Testis (tissue), 3 donors: ENCODE measurements around the gene TRIM31. TPM values are rescaled to one million over a fixed set of nuclear protein-coding genes. Genes with fewer than 3 reads are reported as not detected.
A peak's percentile ranks its signal among the peaks of the same experiment; 100 is the strongest.

Experiments
- DNase-seq: peaks from one replicate; pipeline ENCODE4 v3.0.0-alpha.2; 2019
- H3K27ac ChIP-seq, 2 donors: fragments of 200-600 bp; sonication (generic); one replicate each; pipeline ENCODE4 v1.5.1; 2019
- H3K27me3 ChIP-seq: fragments of 200-600 bp; sonication (generic); one replicate; pipeline ENCODE4 v1.5.1; 2019
- H3K36me3 ChIP-seq: fragments of 200-600 bp; sonication (generic); one replicate; pipeline ENCODE4 v1.5.1; 2017; ENCODE audit warnings: low read depth; ENCODE audit errors: missing control alignments
- H3K4me1 ChIP-seq: fragments of 200-600 bp; sonication (generic); one replicate; pipeline ENCODE4 v1.5.1; 2019
- H3K4me3 ChIP-seq, 2 donors: fragments of 200-600 bp; sonication (generic); one replicate each; pipeline ENCODE4 v1.5.1; 2017 to 2019
- H3K9me3 ChIP-seq: fragments of 200-600 bp; sonication (generic); one replicate; pipeline ENCODE4 v1.5.1; 2017
- CTCF ChIP-seq, 3 experiments: fragments of 450-650 bp in 2 of 3; fragments of 200-600 bp in 1 of 3; sonication (generic) in 1 of 3; IDR thresholded peaks; one replicate each; pipeline ENCODE4 v1.5.1; 2016 to 2019; ENCODE audit warnings: antibody characterized with exemption in 3 of 3, mild to moderate bottlenecking in 2 of 3, moderate library complexity in 1 of 3
- POLR2A ChIP-seq: fragments of 450-650 bp; IDR thresholded peaks from one replicate; pipeline ENCODE4 v1.6.1; 2017; ENCODE audit warnings: antibody characterized with exemption, mild to moderate bottlenecking, moderate library complexity
- WGBS, 2 donors: methylation state at CpG; one replicate each; pipeline ENCODE4 v1.1.5; 2018; 5-methylcytosine and 5-hydroxymethylcytosine counted together
- intact Hi-C: fragments of 100-400 bp; cut with DNase I; formaldehyde crosslinking; loops from one replicate; pipeline ENCODE4 v1.15.1; 2023; ENCODE audit warnings: low total_unique reads
- polyA plus RNA-seq: library from polyadenylated mRNA; stranded (reverse); fragments of 350-450 nt; fragmentation: Illumina TruSeq; extraction: RNeasy Lipid Tissue Mini Kit (QIAGEN cat#74804); gene quantifications from one replicate; pipeline ENCODE4 v1.2.3, GENCODE V29; 2014; ENCODE audit warnings: low read depth, low replicate concordance; ENCODE audit not compliant: insufficient read depth
- total RNA-seq, 2 donors: library from RNA; depleted of rRNA; stranded (reverse); fragments of >200 nt; gene quantifications; one replicate each; pipeline ENCODE4 v1.2.3, GENCODE V29; 2016

Gene TRIM31
- total and polyA plus RNA-seq, 3 donors from 2014 or later = 0.50 to 6.4 (median 4.0) TPM

GRCh38 chr6:30131947-30132497 is 19.1 kb upstream of the TRIM31 start:
- Histone ChIP-seq H3K4me3 (no peak overlapping the region), H3K36me3 (no peaks in the 10 kb centered on the region), H3K4me1 (peaks cover 15% of the 10 kb centered on the region), H3K27ac (no peak overlapping the region), H3K27me3 (no peaks in the 10 kb centered on the region), H3K9me3 (no peaks in the 10 kb centered on the region)
- TF ChIP-seq CTCF (IDR thresholded peaks at IDR 0.05) (no peak), POLR2A (no peak)
- 81 to 89% methylated on average over 2 of the region's 2 CpGs for WGBS, 2 donors
- DNase-seq = no peak
- intact Hi-C loops = no loop called here

- no peak overlapping the region for H3K4me3 ChIP-seq
- no peaks in the 10 kb centered on the region for H3K27me3 ChIP-seq
- H3K9me3 ChIP-seq = no peaks in the 10 kb centered on the region
- H3K27ac ChIP-seq = no peak overlapping the region
- intact Hi-C loops = no loop called here
- WGBS, 2 donors = 20 to 24% methylated on average over 16 of the region's 16 CpGs
- peaks cover 15% of the 10 kb centered on the region for H3K4me1 ChIP-seq
- DNase-seq = peak; percentile 87
- TF ChIP-seq POLR2A = no peak
- TF ChIP-seq CTCF (IDR thresholded peaks at IDR 0.05) = peak; percentile 78 to 95 (median 86)
- no peaks in the 10 kb centered on the region for H3K36me3 ChIP-seq
Observed at GRCh38 chr6:30130887-30131862, 18.3 kb upstream of the TRIM31 start.

- no peaks in the 10 kb centered on the region for H3K9me3 ChIP-seq
- intact Hi-C loops = no loop called here
- no peak overlapping the region for H3K4me3 ChIP-seq
- H3K4me1 ChIP-seq = peaks cover 15% of the 10 kb centered on the region
- no peak for DNase-seq
- no peaks in the 10 kb centered on the region for H3K36me3 ChIP-seq
- WGBS, 2 donors = 31 to 34% methylated on average over 4 of the region's 4 CpGs
- no peak overlapping the region for H3K27ac ChIP-seq
- no peak for TF ChIP-seq CTCF (IDR thresholded peaks at IDR 0.05)
- TF ChIP-seq POLR2A = no peak
- H3K27me3 ChIP-seq = no peaks in the 10 kb centered on the region
Observed at GRCh38 chr6:30130179-30130679, 17.3 kb upstream of the TRIM31 start.

GRCh38 chr6:30129265-30130178 is 16.6 kb upstream of the TRIM31 start:
- intact Hi-C loops = no loop called here
- 66 to 83% methylated on average over 10 of the region's 10 CpGs for WGBS, 2 donors
- no peaks in the 10 kb centered on the region for H3K27me3 ChIP-seq

More at GRCh38 chr6:30129265-30130178, 16.6 kb upstream of the TRIM31 start:
- DNase-seq = no peak
- Histone ChIP-seq H3K4me3 (no peak overlapping the region), H3K9me3 (no peaks in the 10 kb centered on the region), H3K27ac (no peak overlapping the region), H3K4me1 (peaks cover 15% of the 10 kb centered on the region), H3K36me3 (no peaks in the 10 kb centered on the region)
- TF ChIP-seq CTCF (IDR thresholded peaks at IDR 0.05) (no peak), POLR2A (no peak)
